ENCODE measurements around the gene TRPV4. TPM values are rescaled to one million over a fixed set of nuclear protein-coding genes. Genes with fewer than 3 reads are reported as not detected.

The TRPV4 gene
- total RNA-seq, 4 donors from 2014 or later: 0.34 to 0.55 TPM; not detected in 2

DNA sequence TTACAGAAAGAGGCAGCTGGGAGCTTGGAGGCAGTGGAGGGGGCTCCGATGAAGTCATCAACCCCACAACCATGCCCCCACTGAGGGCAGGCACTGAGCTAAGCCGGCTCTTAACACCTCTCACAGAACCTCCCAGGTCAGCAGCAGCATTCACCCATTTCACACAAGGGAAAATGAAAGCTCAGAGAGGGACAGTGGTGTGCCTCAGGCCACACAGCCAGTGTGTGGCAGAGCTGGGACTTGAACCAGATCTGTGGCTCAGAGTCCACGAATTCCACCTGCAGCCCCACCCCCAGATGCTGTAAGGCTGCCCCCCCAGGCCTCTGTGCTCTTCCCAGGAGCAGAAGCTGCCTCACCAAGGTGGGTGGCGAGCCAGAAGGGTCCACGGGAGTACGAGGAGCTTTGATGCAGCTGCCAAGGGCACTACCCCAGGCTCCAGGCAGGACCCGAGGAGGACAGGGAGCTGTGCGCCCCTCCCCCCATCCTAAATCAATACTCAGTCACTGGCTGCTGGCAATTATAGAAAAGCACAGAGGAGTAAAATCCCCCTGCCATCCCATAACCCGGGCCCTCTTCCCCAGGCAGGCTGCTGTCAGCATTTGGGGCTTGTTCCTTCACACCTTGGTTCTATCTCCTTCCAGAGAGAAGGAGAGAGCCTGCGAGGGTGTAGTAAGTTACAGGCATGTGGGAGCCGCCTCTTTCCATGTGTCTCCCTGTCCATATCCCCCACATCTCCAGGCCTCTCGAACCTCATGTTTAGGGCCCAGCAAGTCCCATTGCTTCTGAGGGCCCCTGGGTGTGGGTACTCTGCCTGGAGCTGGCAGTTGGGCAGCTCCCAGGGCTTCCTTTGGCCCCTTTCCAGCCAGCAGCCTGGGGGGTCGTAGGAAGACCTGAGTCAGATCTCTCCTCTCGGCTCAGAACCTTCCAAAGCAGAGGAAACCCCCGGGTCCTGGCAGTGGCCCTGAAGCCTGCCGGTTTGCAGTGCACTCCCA is 72.0 kb downstream of the TRPV4 start:
- no peaks in the 10 kb centered on the region for H3K9me3 ChIP-seq
- no peak overlapping the region for H3K27ac ChIP-seq
- H3K27me3 ChIP-seq: no peaks in the 10 kb centered on the region
- intact Hi-C loops (cut with DNase I; ENCODE audit: low total_unique reads): no loop called here
- H3K4me1 ChIP-seq: no peaks in the 10 kb centered on the region
- H3K4me3 ChIP-seq: no peak overlapping the region
- DNase-seq: no peak
- TF ChIP-seq POLR2A (IDR thresholded peaks at IDR 0.05): no peak
- TF ChIP-seq, protein P1, sequence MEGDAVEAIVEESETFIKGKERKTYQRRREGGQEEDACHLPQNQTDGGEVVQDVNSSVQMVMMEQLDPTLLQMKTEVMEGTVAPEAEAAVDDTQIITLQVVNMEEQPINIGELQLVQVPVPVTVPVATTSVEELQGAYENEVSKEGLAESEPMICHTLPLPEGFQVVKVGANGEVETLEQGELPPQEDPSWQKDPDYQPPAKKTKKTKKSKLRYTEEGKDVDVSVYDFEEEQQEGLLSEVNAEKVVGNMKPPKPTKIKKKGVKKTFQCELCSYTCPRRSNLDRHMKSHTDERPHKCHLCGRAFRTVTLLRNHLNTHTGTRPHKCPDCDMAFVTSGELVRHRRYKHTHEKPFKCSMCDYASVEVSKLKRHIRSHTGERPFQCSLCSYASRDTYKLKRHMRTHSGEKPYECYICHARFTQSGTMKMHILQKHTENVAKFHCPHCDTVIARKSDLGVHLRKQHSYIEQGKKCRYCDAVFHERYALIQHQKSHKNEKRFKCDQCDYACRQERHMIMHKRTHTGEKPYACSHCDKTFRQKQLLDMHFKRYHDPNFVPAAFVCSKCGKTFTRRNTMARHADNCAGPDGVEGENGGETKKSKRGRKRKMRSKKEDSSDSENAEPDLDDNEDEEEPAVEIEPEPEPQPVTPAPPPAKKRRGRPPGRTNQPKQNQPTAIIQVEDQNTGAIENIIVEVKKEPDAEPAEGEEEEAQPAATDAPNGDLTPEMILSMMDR (IDR thresholded peaks at IDR 0.05): no peak
- no peaks in the 10 kb centered on the region for H3K36me3 ChIP-seq

DNA sequence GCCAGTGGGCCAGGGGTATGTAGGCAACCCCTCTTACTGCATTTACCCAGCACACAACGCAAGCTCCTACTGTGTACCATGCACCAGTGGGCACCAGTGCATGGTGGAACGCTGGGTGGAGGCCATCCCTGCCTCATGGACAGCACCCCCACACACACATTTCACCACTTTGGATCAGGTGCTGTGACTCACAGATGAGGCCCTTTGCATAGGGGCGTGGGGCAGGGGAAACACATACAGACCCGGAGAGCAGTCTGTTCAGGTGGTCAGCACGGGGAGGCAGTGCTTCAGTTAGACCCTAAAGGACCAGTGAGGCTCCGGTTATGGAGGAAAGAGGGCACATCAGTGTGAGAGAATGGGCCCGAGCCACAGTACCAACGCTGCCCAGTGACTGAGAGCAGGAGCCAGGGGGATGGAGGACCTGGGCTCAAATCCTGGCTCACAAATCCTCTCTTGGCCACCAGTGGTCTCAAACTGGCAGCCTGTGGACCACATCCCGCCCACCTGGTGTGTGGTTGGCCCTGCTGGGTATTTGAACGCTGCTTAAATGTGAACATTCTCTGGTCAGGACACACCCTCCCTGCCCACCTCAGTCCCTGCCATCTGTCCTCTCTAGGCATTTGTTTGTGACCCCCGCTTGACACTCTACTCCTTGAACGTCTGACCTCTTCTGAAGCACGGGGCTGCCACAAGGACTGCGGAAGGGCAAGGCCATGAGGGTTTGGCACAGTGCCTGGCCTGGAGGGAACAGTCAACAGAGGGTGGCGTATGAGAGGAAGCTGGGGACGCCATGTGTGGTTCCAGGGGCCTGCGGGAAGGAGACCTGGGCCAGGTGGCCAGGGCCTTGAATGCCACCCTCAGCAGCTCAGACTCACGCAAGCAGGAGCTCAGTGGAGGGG is 72.9 kb downstream of the TRPV4 start:
- no peaks in the 10 kb centered on the region for H3K36me3 ChIP-seq
- no peak for TF ChIP-seq POLR2A (IDR thresholded peaks at IDR 0.05)
- TF ChIP-seq, protein P1 (IDR thresholded peaks at IDR 0.05): no peak
- DNase-seq: no peak
- intact Hi-C loops (cut with DNase I; ENCODE audit: low total_unique reads): no loop called here
- no peaks in the 10 kb centered on the region for H3K9me3 ChIP-seq
- H3K4me3 ChIP-seq: no peak overlapping the region
- H3K27ac ChIP-seq: no peak overlapping the region
- no peaks in the 10 kb centered on the region for H3K27me3 ChIP-seq
- H3K4me1 ChIP-seq: no peaks in the 10 kb centered on the region

DNA sequence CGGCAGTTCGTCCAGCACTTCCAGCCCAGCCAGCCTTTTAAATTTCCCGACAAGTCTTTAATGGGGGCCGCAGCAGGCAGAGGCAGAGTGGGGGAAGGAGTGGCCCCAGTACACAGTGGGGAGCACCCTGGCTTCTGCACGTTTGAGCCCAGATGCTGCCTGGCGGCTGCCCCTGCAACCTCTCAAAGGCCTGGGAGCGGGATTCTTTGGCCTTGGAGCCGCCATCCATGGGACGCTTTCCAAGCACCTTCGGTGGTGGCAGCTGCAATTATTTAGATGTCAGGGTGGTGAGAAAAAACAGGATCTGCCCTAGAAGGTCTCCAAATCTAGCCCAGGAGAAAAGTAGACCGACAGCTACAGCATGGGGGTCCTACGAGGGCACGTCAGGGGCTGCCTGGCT is 73.6 kb downstream of the TRPV4 start:
- no peaks in the 10 kb centered on the region for H3K4me1 ChIP-seq
- H3K27me3 ChIP-seq: no peaks in the 10 kb centered on the region
- TF ChIP-seq, protein P1 (IDR thresholded peaks at IDR 0.05): no peak
- H3K27ac ChIP-seq: no peak overlapping the region
- H3K4me3 ChIP-seq: no peak overlapping the region
- H3K36me3 ChIP-seq: no peaks in the 10 kb centered on the region
- intact Hi-C loops (cut with DNase I; ENCODE audit: low total_unique reads): no loop called here
- DNase-seq: no peak
- H3K9me3 ChIP-seq: no peaks in the 10 kb centered on the region

DNA sequence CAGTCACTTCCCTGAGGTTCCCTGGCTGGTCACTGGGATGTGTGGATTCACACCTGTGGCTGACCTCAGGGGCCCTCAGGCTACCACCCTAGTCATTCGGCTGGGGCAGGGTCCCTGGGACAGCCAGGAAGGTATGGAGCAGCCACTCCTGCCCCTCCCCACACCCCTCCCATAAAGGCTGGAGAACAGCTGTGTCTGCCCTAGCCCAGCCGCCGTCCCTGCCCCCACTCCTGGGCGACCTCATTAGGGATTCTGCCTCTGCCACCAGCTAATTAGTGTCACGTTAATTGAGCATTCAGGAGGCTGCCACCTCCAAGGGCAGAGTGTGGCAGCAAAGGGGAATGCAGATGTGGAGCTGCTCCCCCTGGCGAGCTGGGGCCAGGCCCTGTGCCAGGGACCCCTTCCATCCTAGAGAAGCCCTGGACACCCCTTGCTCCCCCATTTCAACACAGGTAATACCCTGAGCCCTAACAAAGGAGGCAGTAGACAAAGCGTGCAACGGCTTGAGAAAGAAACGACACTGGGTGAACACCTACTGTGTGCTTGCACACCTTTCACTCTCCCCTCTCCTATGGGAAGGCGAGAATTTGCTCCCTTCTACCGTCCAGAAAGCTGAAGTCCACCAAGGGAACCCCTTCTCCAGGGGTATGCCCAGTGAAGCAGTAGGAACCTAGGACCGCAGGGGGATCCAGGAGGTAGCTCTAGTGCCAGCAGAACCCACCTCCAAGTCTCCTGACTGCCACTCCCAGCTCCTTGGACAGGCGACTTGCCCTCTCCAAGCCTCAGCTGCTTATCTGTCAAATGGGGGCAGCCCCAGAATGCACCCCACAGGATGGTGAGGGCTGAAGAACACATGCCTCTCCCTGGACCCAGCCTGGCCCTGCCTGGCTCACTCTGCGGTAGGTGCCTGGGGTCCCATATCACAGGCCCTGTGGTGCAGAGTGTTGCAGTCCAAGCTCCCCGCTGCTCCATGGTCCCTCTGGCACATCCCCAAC is 74.5 kb downstream of the TRPV4 start:
- TF ChIP-seq POLR2A (IDR thresholded peaks at IDR 0.05): no peak
- TF ChIP-seq, protein P1 (IDR thresholded peaks at IDR 0.05): no peak
- intact Hi-C loops (cut with DNase I; ENCODE audit: low total_unique reads): no loop called here
- H3K4me3 ChIP-seq: no peak overlapping the region
- no peaks in the 10 kb centered on the region for H3K27me3 ChIP-seq
- H3K9me3 ChIP-seq: no peaks in the 10 kb centered on the region
- peak in 1 of 2 donors; percentile 5 for DNase-seq
- no peaks in the 10 kb centered on the region for H3K4me1 ChIP-seq
- no peak overlapping the region for H3K27ac ChIP-seq
- no peaks in the 10 kb centered on the region for H3K36me3 ChIP-seq

Data from uterus (tissue), 4 donors.